Kidney glomerular epithelial cell (primary cell): ENCODE data around the gene C1QL1.
"Not testable (repeated sequence)": the region's sequence is repeated elsewhere in the genome, so short reads cannot be mapped to it uniquely, and the experiment has no call there.

Source experiments
- DNase-seq: peaks from one replicate; lab custom pipeline; 2025; lab: John Stamatoyannopoulos, UW

C1QL1 gene

GRCh38 chr17:44960691-44961090 lies 7.4 kb downstream of the C1QL1 start:
- peak; percentile 21 for DNase-seq

DNA sequence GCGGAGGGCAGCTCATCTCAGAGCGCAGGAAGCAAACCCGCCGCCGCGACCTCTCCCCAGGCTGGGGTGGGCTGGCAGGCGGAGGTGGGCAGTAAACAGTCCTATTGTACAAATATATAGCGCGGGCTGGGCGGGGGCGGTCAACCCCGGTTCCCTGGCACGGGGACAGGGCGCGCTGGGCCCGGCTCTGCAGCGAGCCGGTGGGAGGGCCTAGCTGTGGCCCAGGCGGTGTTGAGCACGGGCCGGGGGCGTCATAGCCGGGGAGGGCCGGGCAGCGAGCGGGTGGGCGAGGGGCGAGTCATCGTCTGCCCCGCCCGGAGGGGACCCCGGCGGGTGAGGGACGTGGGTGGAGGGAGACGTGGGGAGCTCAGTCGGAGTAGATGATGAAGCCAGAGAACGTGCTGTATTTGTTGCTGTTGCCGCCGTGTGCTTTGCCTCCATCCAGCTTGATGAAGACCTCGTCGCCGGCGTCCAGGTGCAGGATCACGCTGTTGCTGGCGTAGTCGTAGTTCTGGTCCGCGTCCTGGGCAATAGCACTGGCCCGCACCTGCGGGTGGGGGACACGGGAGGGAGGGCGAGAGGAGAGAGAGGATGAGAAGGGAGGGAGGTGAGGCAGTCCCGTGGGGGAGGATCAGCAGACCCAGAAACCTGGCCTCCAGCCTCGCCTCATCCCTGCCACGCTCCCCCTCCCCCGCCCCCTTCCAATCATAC lies 8.1 kb downstream of the C1QL1 start:
- DNase-seq, result no peak

DNA sequence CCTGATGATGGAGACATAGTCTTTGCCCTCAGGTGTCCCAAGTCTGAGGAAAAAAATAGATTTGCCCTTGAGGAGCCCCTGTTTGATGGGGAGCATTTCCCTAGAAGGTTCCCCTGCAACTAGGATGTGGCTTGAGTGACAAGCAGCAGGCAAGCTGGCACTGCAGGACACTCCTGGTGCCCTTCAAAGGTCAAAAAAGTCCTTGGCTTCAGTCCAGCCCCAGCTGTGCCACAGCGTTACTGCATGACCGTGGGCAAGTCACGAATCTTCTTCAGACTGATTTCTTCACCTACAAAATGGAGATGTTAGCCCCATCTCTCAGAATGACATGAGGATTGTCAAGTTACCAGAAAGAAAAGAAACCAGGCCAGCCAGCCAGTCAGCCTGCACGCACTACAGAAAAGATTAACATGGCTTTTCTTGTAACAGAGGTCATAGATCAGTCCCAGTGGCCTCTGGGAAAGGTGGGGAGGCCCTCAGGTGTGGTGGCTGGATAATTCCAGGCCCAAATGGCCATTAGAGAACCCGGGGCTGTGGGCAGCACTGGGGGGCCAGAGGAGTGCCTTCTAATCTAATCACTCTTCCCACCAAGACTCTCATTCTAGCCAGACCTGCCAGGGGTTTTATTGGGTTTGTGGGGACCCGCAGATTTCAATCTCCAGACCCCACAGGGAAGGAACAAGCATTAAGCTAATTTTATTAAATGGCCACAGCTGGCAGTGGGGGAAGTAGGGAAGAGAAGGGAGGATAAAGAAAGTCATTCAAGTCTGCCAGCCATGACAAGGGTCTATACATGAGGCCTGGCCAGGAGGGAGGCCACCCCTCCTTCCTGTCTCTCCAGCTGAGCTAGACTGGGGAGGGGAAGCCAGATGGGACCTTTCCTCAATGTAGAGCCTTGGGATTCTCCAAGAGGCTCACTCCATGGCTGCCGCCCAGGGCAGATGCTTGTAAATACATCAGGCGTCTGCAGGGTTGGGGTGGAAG lies 10.8 kb downstream of the C1QL1 start:
- no peak for DNase-seq

GRCh38 chr17:44955674-44956425 lies 12.3 kb downstream of the C1QL1 start:
- peak; percentile 23 for DNase-seq

GRCh38 chr17:44952946-44953475 lies 15.1 kb downstream of the C1QL1 start:
- no peak for DNase-seq

DNA sequence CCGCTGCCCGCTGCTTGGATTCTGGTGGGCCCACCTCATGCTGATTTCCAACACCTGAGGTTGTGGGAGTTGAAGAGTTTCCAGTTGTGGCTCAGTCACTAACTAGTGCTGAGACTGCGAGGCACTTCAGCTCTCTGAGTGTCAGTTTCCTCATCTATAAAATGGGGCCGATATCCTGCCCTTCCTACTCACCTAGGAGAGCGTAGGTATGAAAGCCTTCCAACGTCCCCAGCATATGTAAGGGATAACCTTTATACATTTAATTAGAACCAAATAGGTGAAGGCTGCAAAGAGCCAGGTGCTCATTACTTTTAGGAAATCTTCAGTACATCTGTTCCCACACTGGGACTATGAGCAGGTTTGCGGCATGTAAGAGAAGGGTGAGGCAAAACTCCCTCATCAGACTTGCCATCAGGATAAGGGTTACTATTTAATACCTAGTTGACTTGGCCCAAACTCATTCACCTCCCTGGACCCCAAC lies 19.7 kb downstream of the C1QL1 start:
- DNase-seq, result no peak

GRCh38 chr17:44947461-44948314 lies 20.4 kb downstream of the C1QL1 start, which contains the start of gene KIF18B:
Gene KIF18B, minus strand, starts transcription at chr17:44947773. Its CDS starts 11,429 bp downstream, at chr17:44936344.
- DNase-seq, result peak; percentile 94

- DNase-seq, result not testable (repeated sequence)
Measured at GRCh38 chr17:44945652-44946051, 22.5 kb downstream of the C1QL1 start.

GRCh38 chr17:44942456-44942855 lies 25.6 kb downstream of the C1QL1 start:
- no peak for DNase-seq

GRCh38 chr17:44941712-44942331 lies 26.3 kb downstream of the C1QL1 start:
- no peak for DNase-seq

DNA sequence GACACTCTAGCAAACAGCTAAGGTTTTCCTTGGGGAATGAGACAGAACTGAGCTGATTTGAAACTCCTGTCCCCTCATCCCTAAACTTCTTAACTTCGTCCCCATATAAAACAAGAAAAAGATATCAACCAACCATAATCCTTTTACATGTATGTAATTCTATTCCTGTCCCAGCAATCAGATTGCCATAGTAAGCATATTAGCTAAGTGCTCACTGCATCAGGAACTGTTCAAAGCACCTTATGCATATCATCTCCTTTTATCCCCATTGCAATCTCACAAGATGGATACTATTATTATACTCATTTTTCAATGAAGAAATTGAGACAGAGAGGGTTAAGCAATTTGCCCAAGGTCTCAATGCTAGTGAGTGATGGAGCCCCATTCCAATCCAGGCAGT lies 27.3 kb downstream of the C1QL1 start:
- DNase-seq, result no peak

DNA sequence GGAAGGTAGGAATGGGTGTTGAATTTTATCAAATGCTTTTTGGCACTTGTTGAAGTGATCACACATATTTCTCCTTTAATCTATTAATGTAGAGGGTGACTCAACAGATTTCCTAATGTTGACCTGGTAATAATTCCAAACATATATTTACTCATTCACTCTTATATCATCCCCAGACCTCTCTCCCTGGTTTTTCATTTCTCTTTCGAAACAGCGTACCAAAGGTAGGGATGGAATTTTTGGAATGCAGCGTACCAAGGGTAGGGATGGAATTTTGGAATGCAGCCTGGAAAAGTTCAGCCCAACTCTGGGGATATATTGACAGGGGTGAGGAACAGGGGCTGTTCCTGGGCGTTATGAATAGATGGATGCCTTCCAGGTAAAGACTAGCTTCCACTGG lies 27.8 kb downstream of the C1QL1 start:
- DNase-seq, result peak; percentile 28

DNA sequence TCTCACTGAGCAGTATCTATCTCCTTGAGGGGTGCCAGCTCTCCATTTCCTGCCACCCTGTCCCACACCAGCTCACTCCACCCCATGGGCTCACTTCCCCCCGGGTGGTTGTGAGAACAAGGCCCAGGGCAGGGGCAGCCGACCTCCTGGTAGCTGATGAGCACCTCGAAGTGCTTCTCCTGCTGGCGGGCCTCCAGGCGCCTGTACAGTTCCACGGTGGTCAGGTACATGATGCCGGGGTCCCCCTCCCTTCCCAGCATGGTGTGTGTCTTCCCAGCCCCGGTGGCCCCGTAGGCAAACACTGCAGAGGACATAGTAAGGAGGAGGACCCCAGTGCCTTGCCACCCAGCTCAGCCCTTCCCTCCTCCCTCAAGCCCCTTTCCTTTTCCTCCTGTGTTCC lies 33.0 kb downstream of the C1QL1 start:
- no peak for DNase-seq

DNA sequence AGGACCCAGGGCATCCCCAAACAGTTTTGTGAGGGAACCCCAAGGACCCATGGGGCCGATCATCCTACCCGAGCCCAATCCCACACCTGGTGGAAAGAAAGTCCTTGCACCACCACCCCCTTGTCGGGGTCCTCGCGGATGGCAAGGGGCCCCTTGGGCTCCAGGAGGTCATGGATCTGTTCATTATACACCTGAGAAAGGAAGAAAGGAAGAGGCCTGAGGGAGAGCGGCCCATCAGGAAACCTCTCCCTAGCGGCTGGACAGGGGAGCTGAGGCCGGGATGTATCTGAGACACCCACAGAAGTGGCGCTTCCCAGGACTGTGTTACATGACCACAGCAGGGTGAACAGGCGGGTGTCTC lies 33.4 kb downstream of the C1QL1 start:
- no peak for DNase-seq

DNA sequence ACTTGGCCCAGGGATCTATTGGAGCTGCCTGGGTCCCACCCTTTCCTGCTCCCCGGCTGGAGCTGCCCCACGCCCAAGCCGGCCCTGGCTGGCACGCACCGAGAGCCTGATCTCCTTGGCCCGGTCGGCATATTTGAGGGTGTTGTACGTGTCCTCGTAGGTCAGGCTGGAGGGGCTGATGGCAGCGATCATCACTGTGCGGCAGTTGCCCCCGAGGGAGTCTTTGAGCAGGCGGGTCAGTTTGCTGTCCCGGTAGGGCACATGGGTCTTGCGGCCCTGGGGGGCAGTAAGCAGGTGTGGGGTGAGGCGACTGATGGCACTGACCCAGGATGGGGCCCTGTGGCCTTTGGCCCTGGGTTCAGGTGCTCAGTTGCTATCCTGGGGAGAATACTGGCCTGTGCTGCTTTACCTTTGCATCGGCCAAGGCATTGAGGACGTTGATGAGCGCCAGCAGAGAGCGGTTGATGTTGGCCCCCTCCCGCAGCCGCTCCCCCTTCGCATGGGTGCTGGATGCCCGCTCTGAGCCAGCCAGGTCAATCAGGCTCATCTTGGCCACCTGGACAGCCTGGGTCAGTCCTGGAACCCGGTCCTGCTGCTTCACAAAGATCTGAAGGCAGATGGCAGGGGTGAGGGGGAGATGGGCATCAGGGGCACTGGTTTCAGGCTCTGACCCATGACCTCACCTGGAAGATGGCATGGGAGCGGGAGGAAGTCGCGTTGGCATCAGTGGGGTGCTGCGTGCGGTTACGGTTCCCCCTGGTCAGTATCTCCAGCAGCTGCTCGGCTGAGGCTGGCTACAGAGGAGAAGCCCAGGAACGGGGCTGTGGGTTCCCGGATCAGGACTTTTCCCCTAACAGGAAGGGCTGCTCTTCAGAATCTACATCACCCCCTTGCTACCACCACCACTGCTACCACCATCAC lies 34.0 kb downstream of the C1QL1 start:
- DNase-seq, result no peak

GRCh38 chr17:44932787-44933097 lies 35.4 kb downstream of the C1QL1 start:
- no peak for DNase-seq

- DNase-seq, result no peak
Measured at GRCh38 chr17:44932096-44932786, 35.9 kb downstream of the C1QL1 start.

DNA sequence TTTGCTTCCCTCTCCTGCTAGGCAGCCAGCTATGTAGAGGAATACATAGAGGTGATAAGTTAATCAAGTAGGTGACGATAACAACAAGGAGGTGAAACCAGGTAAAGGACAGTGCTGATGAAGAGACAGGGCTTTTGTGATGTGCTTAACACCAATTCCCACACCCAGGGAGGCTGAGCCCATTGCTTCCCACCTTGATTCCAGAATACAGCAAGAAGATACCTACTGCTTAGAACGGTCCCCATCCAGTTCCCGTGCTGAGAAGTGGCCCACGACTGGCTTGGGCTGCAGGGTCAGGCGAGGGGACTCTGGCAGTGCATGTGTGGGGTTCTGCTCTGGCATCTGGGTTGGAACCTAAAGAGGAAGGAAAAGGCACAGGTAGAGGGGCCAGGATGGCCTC lies 36.7 kb downstream of the C1QL1 start:
- DNase-seq, result no peak

DNA sequence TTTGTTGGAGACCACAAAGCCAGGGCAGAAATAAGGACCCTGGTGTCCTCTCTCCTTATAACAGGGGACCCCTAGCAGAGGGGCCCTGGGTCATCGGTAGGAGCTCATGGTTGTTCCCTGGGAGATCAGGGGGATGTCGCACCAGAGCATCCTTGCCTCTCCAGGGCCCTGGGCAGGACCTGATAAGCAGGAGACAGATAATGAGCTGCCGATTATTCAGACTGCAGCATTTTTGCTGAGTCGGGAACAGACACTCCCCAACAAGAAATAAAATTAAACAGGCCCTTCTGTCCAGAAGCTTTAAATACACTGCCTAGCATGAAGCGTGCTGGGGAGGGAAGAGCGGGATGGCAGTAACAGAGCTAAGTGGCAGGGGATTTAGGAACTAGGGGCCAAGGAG lies 37.4 kb downstream of the C1QL1 start:
- no peak for DNase-seq
